HepG2 (cell line): ENCODE data around the gene LCAT. TPM values are rescaled to one million over a fixed set of nuclear protein-coding genes. Genes with fewer than 3 reads are reported as not detected.

Source experiments
- BHLHE40 ChIP-seq: IDR thresholded peaks from 2 replicates; pipeline ENCODE4 v1.6.1; 2011; ENCODE audit warnings: low read length, improper control_type of control experiment
- CREM ChIP-seq, 2 experiments: sonication (generic) in 1 of 2; formaldehyde crosslinking in 1 of 2; IDR thresholded peaks; 2 replicates each; pipeline versions ENCODE4 v1.4.0 to v1.6.1; 2016 to 2020; ENCODE audit warnings: antibody characterized with exemption in 1 of 2, mild to moderate bottlenecking in 1 of 2, missing genetic modification reagents in 1 of 2
- GTF3A ChIP-seq: sonication (generic); formaldehyde crosslinking; conservative IDR thresholded peaks from 2 replicates; pipeline ENCODE4 v1.4.0; 2020; ENCODE audit warnings: mild to moderate bottlenecking, missing genetic modification reagents
- HOXA9 ChIP-seq: sonication (generic); formaldehyde crosslinking; IDR thresholded peaks from 2 replicates; pipeline ENCODE4 v1.8.1; 2022; ENCODE audit warnings: missing genetic modification reagents, mild to moderate bottlenecking, moderate library complexity, borderline replicate concordance
- KDM1A ChIP-seq: IDR thresholded peaks from 2 replicates; pipeline ENCODE4 v1.6.1; 2016; ENCODE audit warnings: missing compliant biosample characterization
- KLF12 ChIP-seq: sonication (generic); formaldehyde crosslinking; IDR thresholded peaks from 2 replicates; pipeline ENCODE4 v1.4.0; 2020; ENCODE audit warnings: missing genetic modification reagents, borderline replicate concordance
- MTF1 ChIP-seq: sonication (generic); formaldehyde crosslinking; IDR thresholded peaks from 2 replicates; pipeline ENCODE4 v1.5.0; 2020; ENCODE audit warnings: missing genetic modification reagents
- SALL1 ChIP-seq: sonication (generic); formaldehyde crosslinking; IDR thresholded peaks from 2 replicates; pipeline ENCODE4 v1.8.0; 2022; ENCODE audit warnings: mild to moderate bottlenecking, missing genetic modification reagents
- ZMAT3 ChIP-seq: sonication (generic); formaldehyde crosslinking; conservative IDR thresholded peaks from 2 replicates; pipeline ENCODE4 v1.7.0; 2021; ENCODE audit warnings: missing genetic modification reagents
- ZNF235 ChIP-seq: sonication (generic); formaldehyde crosslinking; IDR thresholded peaks from 2 replicates; pipeline ENCODE4 v1.8.1; 2023; ENCODE audit warnings: mild to moderate bottlenecking, missing genetic modification reagents, borderline replicate concordance
- ZNF263 ChIP-seq: sonication (generic); formaldehyde crosslinking; IDR thresholded peaks from 2 replicates; pipeline ENCODE4 v1.4.0; 2020; ENCODE audit warnings: missing genetic modification reagents
- ZNF282 ChIP-seq: fragments of 450-650 bp; IDR thresholded peaks from 2 replicates; pipeline ENCODE4 v1.6.1; 2018; ENCODE audit not compliant: partially characterized antibody
- ZNF530 ChIP-seq: sonication (generic); formaldehyde crosslinking; IDR thresholded peaks from 2 replicates; pipeline ENCODE4 v1.5.0; 2020; ENCODE audit warnings: low read depth, mild to moderate bottlenecking, missing genetic modification reagents
- ZNF570 ChIP-seq: sonication (generic); formaldehyde crosslinking; IDR thresholded peaks from 2 replicates; pipeline ENCODE4 v1.4.0; 2020; ENCODE audit warnings: mild to moderate bottlenecking, missing genetic modification reagents, borderline replicate concordance
- ZNF670 ChIP-seq: sonication (generic); formaldehyde crosslinking; IDR thresholded peaks from 2 replicates; pipeline ENCODE4 v1.8.0; 2022; ENCODE audit warnings: mild to moderate bottlenecking, missing genetic modification reagents, borderline replicate concordance
- ZNF780A ChIP-seq: sonication (generic); formaldehyde crosslinking; IDR thresholded peaks from 2 replicates; pipeline ENCODE4 v1.8.0; 2022; ENCODE audit warnings: mild to moderate bottlenecking, missing genetic modification reagents, moderate library complexity
- ZNF883 ChIP-seq: sonication (generic); formaldehyde crosslinking; IDR thresholded peaks from 2 replicates; pipeline ENCODE4 v1.5.1; 2020; ENCODE audit warnings: mild to moderate bottlenecking, missing genetic modification reagents; ENCODE audit errors: not compliant biosample characterization
- polyA plus RNA-seq, 8 experiments: library from polyadenylated mRNA; depleted of rRNA in 3 of 8; stranded (reverse) in 7 of 8; unstranded in 1 of 8; fragments of >200 nt; fragmentation: Illumina TruSeq in 4 of 8; extraction: Trizol in 4 of 8; gene quantifications; 2 replicates each; pipeline versions ENCODE4 v1.2.1 to v1.2.3, GENCODE V29; 2011 to 2016; ENCODE audit warnings: low read depth in 4 of 8, missing spikeins in 1 of 8, mixed read lengths in 1 of 8; ENCODE audit not compliant: insufficient read depth in 1 of 8
- total RNA-seq, 5 experiments: library from RNA; depleted of rRNA; stranded (reverse); fragments of >200 nt; fragmentation: Illumina TruSeq; extraction: Trizol; gene quantifications; 2 replicates each; pipeline ENCODE4 v1.2.3, GENCODE V29; 2016; ENCODE audit warnings: low read depth in 1 of 5
- TF ChIP-seq, protein P1 (sequence below): sonication (generic); formaldehyde crosslinking; conservative IDR thresholded peaks from 2 replicates; pipeline ENCODE4 v1.8.0; 2022; ENCODE audit warnings: missing genetic modification reagents
- TF ChIP-seq, protein P2 (sequence below): sonication (generic); formaldehyde crosslinking; IDR thresholded peaks from 2 replicates; pipeline ENCODE4 v1.8.0; 2023; ENCODE audit warnings: mild to moderate bottlenecking, missing genetic modification reagents
- TF ChIP-seq, protein P3 (sequence below): fragments of 450-650 bp; IDR thresholded peaks from 2 replicates; pipeline ENCODE4 v1.6.1; 2017
- TF ChIP-seq, protein P4 (sequence below): sonication (generic); formaldehyde crosslinking; IDR thresholded peaks from 2 replicates; pipeline ENCODE4 v1.9.0; 2022; ENCODE audit warnings: missing genetic modification reagents, mild to moderate bottlenecking, borderline replicate concordance
- TF ChIP-seq, protein P5 (sequence below): sonication (generic); formaldehyde crosslinking; IDR thresholded peaks from 2 replicates; pipeline ENCODE4 v1.4.0; 2020; ENCODE audit warnings: missing genetic modification reagents, mild to moderate bottlenecking, borderline replicate concordance

LCAT gene
- total and polyA plus RNA-seq, 2 of the 13 experiments (the other 11 are each of a cell fraction or from before 2014, with no cell fraction given), result 36.1 to 38.9 TPM

DNA sequence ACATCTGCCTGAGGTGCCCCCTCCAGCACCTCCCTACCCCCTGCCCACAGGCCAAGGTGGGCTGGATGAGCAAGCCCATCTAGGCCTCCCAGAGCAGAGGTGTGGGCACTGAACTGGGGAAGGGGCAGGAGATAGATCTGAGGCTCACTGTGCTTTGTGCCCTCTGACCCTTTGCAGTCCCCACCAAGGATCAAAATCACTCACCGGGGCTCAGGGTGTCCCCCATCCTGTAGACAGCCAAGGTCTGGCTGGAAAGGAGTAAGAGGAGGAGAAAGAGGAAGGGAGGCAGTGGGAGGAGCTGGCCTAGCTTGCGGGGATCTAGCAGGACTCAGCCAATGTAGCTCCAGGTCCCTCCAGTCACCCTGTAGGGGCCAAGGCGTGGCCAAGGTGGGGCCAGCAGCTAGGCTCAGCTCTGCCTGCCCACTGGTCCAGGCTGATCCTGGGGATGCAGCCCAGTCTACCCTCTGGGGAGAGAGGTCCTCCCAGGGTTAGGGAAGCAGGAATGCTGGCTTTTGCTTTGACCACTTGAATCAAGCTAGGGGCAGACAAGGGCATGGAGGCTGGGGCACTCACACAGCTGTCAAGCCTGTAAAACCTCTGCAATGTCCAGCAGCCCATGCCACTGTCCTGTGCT, 22.7 kb upstream of the LCAT start (continued):
- TF ChIP-seq, protein P1, sequence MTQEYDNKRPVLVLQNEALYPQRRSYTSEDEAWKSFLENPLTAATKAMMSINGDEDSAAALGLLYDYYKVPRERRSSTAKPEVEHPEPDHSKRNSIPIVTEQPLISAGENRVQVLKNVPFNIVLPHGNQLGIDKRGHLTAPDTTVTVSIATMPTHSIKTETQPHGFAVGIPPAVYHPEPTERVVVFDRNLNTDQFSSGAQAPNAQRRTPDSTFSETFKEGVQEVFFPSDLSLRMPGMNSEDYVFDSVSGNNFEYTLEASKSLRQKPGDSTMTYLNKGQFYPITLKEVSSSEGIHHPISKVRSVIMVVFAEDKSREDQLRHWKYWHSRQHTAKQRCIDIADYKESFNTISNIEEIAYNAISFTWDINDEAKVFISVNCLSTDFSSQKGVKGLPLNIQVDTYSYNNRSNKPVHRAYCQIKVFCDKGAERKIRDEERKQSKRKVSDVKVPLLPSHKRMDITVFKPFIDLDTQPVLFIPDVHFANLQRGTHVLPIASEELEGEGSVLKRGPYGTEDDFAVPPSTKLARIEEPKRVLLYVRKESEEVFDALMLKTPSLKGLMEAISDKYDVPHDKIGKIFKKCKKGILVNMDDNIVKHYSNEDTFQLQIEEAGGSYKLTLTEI (CRISPR knock-in tag), result no peak
- TF ChIP-seq GTF3A (CRISPR knock-in tag) (no peak; the same call in 1 of the 2 replicates), ZNF530 (CRISPR knock-in tag) (no peak), ZNF282 (no peak), ZNF780A (CRISPR knock-in tag) (no peak), BHLHE40 (no peak), MTF1 (CRISPR knock-in tag) (no peak), SALL1 (no peak), ZNF235 (CRISPR knock-in tag) (no peak), KLF12 (no peak; the same call in 1 of the 2 replicates), CREM (IDR thresholded peaks at IDR 0.05) (no peak), CREM (CRISPR knock-in tag; IDR thresholded peaks at IDR 0.05) (no peak), ZNF670 (no peak), ZNF263 (CRISPR knock-in tag) (peak; percentile 87), KDM1A (CRISPR knock-in tag) (no peak), HOXA9 (CRISPR knock-in tag) (no peak), ZMAT3 (CRISPR knock-in tag) (no peak), ZNF570 (no peak), ZNF883 (CRISPR knock-in tag) (no peak)
- TF ChIP-seq, protein P2, sequence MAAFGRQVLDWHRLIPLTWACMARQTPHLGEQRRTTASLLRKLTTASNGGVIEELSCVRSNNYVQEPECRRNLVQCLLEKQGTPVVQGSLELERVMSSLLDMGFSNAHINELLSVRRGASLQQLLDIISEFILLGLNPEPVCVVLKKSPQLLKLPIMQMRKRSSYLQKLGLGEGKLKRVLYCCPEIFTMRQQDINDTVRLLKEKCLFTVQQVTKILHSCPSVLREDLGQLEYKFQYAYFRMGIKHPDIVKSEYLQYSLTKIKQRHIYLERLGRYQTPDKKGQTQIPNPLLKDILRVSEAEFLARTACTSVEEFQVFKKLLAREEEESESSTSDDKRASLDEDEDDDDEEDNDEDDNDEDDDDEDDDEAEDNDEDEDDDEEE (CRISPR knock-in tag), result no peak
- TF ChIP-seq, protein P3, sequence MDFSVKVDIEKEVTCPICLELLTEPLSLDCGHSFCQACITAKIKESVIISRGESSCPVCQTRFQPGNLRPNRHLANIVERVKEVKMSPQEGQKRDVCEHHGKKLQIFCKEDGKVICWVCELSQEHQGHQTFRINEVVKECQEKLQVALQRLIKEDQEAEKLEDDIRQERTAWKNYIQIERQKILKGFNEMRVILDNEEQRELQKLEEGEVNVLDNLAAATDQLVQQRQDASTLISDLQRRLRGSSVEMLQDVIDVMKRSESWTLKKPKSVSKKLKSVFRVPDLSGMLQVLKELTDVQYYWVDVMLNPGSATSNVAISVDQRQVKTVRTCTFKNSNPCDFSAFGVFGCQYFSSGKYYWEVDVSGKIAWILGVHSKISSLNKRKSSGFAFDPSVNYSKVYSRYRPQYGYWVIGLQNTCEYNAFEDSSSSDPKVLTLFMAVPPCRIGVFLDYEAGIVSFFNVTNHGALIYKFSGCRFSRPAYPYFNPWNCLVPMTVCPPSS, result no peak
- TF ChIP-seq, protein P4, sequence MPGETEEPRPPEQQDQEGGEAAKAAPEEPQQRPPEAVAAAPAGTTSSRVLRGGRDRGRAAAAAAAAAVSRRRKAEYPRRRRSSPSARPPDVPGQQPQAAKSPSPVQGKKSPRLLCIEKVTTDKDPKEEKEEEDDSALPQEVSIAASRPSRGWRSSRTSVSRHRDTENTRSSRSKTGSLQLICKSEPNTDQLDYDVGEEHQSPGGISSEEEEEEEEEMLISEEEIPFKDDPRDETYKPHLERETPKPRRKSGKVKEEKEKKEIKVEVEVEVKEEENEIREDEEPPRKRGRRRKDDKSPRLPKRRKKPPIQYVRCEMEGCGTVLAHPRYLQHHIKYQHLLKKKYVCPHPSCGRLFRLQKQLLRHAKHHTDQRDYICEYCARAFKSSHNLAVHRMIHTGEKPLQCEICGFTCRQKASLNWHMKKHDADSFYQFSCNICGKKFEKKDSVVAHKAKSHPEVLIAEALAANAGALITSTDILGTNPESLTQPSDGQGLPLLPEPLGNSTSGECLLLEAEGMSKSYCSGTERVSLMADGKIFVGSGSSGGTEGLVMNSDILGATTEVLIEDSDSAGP (CRISPR knock-in tag), result peak; percentile 72
- TF ChIP-seq, protein P5, sequence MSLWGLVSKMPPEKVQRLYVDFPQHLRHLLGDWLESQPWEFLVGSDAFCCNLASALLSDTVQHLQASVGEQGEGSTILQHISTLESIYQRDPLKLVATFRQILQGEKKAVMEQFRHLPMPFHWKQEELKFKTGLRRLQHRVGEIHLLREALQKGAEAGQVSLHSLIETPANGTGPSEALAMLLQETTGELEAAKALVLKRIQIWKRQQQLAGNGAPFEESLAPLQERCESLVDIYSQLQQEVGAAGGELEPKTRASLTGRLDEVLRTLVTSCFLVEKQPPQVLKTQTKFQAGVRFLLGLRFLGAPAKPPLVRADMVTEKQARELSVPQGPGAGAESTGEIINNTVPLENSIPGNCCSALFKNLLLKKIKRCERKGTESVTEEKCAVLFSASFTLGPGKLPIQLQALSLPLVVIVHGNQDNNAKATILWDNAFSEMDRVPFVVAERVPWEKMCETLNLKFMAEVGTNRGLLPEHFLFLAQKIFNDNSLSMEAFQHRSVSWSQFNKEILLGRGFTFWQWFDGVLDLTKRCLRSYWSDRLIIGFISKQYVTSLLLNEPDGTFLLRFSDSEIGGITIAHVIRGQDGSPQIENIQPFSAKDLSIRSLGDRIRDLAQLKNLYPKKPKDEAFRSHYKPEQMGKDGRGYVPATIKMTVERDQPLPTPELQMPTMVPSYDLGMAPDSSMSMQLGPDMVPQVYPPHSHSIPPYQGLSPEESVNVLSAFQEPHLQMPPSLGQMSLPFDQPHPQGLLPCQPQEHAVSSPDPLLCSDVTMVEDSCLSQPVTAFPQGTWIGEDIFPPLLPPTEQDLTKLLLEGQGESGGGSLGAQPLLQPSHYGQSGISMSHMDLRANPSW (CRISPR knock-in tag), result no peak
